Measurements from ENCODE around the gene CREBRF. TPM values are rescaled to one million over a fixed set of nuclear protein-coding genes. Genes with fewer than 3 reads are reported as not detected.
A peak's percentile ranks its signal among the peaks of the same experiment; 100 is the strongest.
"Not testable (repeated sequence)": the region's sequence is repeated elsewhere in the genome, so short reads cannot be mapped to it uniquely, and the experiment has no call there.

Gene CREBRF
- total RNA-seq, 2 experiments from 2014 or later, result 17.1 to 18.7 TPM

- Mint-ChIP-seq H3K9me3 (no peaks in the 10 kb centered on the region), H3K4me3 (no peak overlapping the region), H3K36me3 (ENCODE audit: low read depth) (peaks cover under 1% of the 10 kb centered on the region), H3K27me3 (no peaks in the 10 kb centered on the region), H3K27ac (no peak overlapping the region), H3K4me1 (peaks cover 47% of the 10 kb centered on the region)
- ChIA-PET CTCF (no interaction called here), POLR2A (no interaction called here)
- no peak for DNase-seq
Observed at GRCh38 chr5:173062141-173062540, 6.0 kb downstream of the CREBRF start.

GRCh38 chr5:173065155-173065554, 9.0 kb downstream of the CREBRF start:
- Mint-ChIP-seq H3K27me3 (no peaks in the 10 kb centered on the region), H3K9me3 (no peaks in the 10 kb centered on the region), H3K27ac (peak overlapping the region; percentile 72), H3K36me3 (ENCODE audit: low read depth) (no peaks in the 10 kb centered on the region), H3K4me1 (peaks cover 42% of the 10 kb centered on the region), H3K4me3 (peak overlapping the region; percentile 8)
- POLR2A ChIA-PET, result no interaction called here
- CTCF ChIA-PET, result interaction anchor here (0.7 to 1.3 kb wide), 4 partner anchors 30 to 968 kb away, joined by 3 to 4 read pairs (median 3); no protein-coding TSS in a partner anchor
- DNase-seq, result no peak

DNA sequence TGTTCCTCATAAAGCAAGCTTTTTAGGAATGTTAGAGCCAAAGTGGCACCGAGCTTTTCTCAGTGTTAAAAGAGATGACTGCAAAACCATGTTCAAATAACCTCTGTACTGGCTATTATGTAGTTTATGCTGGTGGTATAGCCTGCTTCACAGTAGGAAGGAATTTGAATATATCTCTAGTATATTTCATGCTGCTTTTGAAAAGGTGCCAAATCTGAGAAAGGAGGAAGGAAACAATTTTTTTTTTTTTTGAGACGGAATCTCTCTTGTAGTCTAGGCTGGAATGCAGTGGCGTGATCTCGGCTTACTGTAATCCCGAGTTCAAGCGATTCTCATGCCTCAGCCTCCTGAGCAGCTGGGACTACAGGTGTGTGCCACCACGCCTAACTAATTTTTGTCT, 13.5 kb downstream of the CREBRF start:
- Mint-ChIP-seq H3K9me3 (no peaks in the 10 kb centered on the region), H3K27ac (no peak overlapping the region), H3K4me1 (peaks cover 25% of the 10 kb centered on the region), H3K27me3 (no peaks in the 10 kb centered on the region), H3K36me3 (ENCODE audit: low read depth) (no peaks in the 10 kb centered on the region), H3K4me3 (no peak overlapping the region)
- no peak for DNase-seq
- POLR2A ChIA-PET, result interaction anchor here (0.6 kb wide), 2 partner anchors 63 to 970 kb away, joined by 3 read pairs; no protein-coding TSS in a partner anchor
- CTCF ChIA-PET, result no interaction called here

- DNase-seq, result no peak
- H3K4me1 Mint-ChIP-seq, result peaks cover 2% of the 10 kb centered on the region
- no peaks in the 10 kb centered on the region for H3K27me3 Mint-ChIP-seq
- ChIA-PET POLR2A (no interaction called here), CTCF (no interaction called here)
- H3K27ac Mint-ChIP-seq, result no peak overlapping the region
- H3K4me3 Mint-ChIP-seq, result no peak overlapping the region
- H3K36me3 Mint-ChIP-seq (ENCODE audit: low read depth), result no peaks in the 10 kb centered on the region
- H3K9me3 Mint-ChIP-seq, result no peaks in the 10 kb centered on the region
Observed at GRCh38 chr5:173075137-173075843, 19.1 kb downstream of the CREBRF start.

DNA sequence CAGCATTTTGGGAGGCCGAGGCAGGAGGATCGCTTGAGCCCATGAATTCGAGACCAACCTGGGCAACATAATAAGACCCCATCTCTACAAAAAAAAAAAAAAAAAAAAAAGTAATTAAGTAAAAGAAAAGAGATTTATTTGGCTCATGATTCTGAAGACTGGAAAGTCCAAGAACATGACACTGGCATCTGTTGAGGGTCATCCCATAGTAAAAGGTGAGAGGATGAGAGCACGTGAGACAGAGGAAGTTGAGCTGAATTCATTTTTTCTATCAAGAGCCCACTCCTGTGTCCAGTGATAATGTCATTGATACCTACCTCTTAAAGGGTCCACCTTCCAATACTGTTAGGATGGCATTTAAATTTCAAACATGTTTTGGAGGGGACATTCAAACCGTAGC, 19.8 kb downstream of the CREBRF start:
- no peaks in the 10 kb centered on the region for H3K27me3 Mint-ChIP-seq
- H3K9me3 Mint-ChIP-seq, result no peaks in the 10 kb centered on the region
- CTCF ChIA-PET, result no interaction called here
- DNase-seq, result no peak
- POLR2A ChIA-PET, result no interaction called here
- no peak overlapping the region for H3K4me3 Mint-ChIP-seq
- H3K4me1 Mint-ChIP-seq, result peaks cover under 1% of the 10 kb centered on the region
- no peak overlapping the region for H3K27ac Mint-ChIP-seq
- peaks cover 4% of the 10 kb centered on the region for H3K36me3 Mint-ChIP-seq (ENCODE audit: low read depth)

GRCh38 chr5:173076471-173076870, 20.3 kb downstream of the CREBRF start:
- H3K36me3 Mint-ChIP-seq (ENCODE audit: low read depth); H3K4me3 Mint-ChIP-seq; H3K4me1 Mint-ChIP-seq; DNase-seq; H3K27ac Mint-ChIP-seq; H3K9me3 Mint-ChIP-seq; H3K27me3 Mint-ChIP-seq; POLR2A ChIA-PET; CTCF ChIA-PET: not testable (repeated sequence)

GRCh38 chr5:173078878-173079277, 22.7 kb downstream of the CREBRF start:
- Mint-ChIP-seq H3K4me1 (no peaks in the 10 kb centered on the region), H3K36me3 (ENCODE audit: low read depth) (peaks cover 14% of the 10 kb centered on the region), H3K27ac (no peak overlapping the region), H3K4me3 (no peak overlapping the region), H3K9me3 (no peaks in the 10 kb centered on the region), H3K27me3 (no peaks in the 10 kb centered on the region)
- DNase-seq, result no peak
- ChIA-PET POLR2A (no interaction called here), CTCF (interaction anchor here (0.6 kb wide), 1 partner anchor 248 kb away, joined by 3 read pairs; no protein-coding TSS in a partner anchor)

DNA sequence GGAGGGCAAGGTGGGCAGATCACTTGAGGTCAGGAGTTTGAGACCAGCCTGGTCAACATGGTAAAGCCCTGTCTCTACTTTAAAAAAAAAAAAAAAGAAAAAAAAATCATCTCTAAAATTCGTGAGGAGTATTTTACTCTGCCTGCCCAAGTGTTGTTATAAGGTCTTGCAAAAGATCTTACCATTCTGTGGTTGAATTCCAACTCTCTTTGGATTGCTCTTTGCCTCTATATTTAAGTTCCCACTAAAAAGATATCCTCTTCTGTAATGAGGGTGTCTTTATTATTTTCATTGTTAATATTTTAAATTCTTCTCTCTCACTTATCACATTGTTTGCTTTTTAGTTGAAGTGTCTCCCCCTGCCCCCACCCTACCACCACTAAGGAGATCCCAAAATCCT, 33.4 kb downstream of the CREBRF start:
- CTCF ChIA-PET, result no interaction called here
- Mint-ChIP-seq H3K9me3 (no peaks in the 10 kb centered on the region), H3K4me3 (no peak overlapping the region), H3K36me3 (ENCODE audit: low read depth) (peaks cover 27% of the 10 kb centered on the region), H3K4me1 (no peaks in the 10 kb centered on the region), H3K27me3 (no peaks in the 10 kb centered on the region), H3K27ac (no peak overlapping the region)
- POLR2A ChIA-PET, result no interaction called here
- no peak for DNase-seq

DNA sequence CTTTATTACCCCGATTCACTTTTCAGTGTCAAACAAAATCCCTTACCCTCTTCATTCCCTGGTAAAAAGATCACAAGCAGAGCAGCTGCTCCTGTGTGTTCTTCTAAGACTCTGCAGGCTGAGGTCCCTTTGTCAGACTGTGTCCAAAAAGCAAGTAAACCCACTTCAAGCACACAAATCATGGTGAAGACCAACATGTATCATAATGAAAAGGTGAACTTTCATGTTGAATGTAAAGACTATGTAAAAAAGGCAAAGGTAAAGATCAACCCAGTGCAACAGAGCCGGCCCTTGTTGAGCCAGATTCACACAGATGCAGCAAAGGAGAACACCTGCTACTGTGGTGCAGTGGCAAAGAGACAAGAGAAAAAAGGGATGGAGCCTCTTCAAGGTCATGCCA, 34.5 kb downstream of the CREBRF start:
- DNase-seq, result no peak
- ChIA-PET POLR2A (no interaction called here), CTCF (no interaction called here)
- no peaks in the 10 kb centered on the region for H3K27me3 Mint-ChIP-seq
- H3K4me1 Mint-ChIP-seq, result no peaks in the 10 kb centered on the region
- peaks cover 26% of the 10 kb centered on the region for H3K36me3 Mint-ChIP-seq (ENCODE audit: low read depth)
- no peak overlapping the region for H3K4me3 Mint-ChIP-seq
- H3K9me3 Mint-ChIP-seq, result no peaks in the 10 kb centered on the region
- H3K27ac Mint-ChIP-seq, result no peak overlapping the region

GRCh38 chr5:173091981-173092380, 35.8 kb downstream of the CREBRF start:
- no peak for DNase-seq
- H3K27me3 Mint-ChIP-seq, result no peaks in the 10 kb centered on the region
- no peak overlapping the region for H3K27ac Mint-ChIP-seq
- POLR2A ChIA-PET, result no interaction called here
- H3K4me1 Mint-ChIP-seq, result no peaks in the 10 kb centered on the region
- peaks cover 19% of the 10 kb centered on the region for H3K36me3 Mint-ChIP-seq (ENCODE audit: low read depth)
- H3K9me3 Mint-ChIP-seq, result no peaks in the 10 kb centered on the region
- CTCF ChIA-PET, result no interaction called here
- H3K4me3 Mint-ChIP-seq, result no peak overlapping the region

- ChIA-PET POLR2A (no interaction called here), CTCF (no interaction called here)
- Mint-ChIP-seq H3K4me1 (no peaks in the 10 kb centered on the region), H3K9me3 (no peaks in the 10 kb centered on the region), H3K27ac (no peak overlapping the region), H3K27me3 (no peaks in the 10 kb centered on the region), H3K4me3 (no peak overlapping the region), H3K36me3 (ENCODE audit: low read depth) (peaks cover 19% of the 10 kb centered on the region)
- DNase-seq, result no peak
Observed at GRCh38 chr5:173093606-173094005, 37.5 kb downstream of the CREBRF start.

GRCh38 chr5:173094012-173094661, 38.0 kb downstream of the CREBRF start:
- Mint-ChIP-seq H3K9me3 (no peaks in the 10 kb centered on the region), H3K4me3 (no peak overlapping the region), H3K36me3 (ENCODE audit: low read depth) (peaks cover 18% of the 10 kb centered on the region), H3K27me3 (no peaks in the 10 kb centered on the region), H3K4me1 (peaks cover 3% of the 10 kb centered on the region), H3K27ac (no peak overlapping the region)
- DNase-seq, result no peak
- ChIA-PET POLR2A (no interaction called here), CTCF (no interaction called here)

GRCh38 chr5:173098787-173099186, 42.6 kb downstream of the CREBRF start:
- no peak overlapping the region for H3K27ac Mint-ChIP-seq
- DNase-seq, result no peak
- no peak overlapping the region for H3K4me3 Mint-ChIP-seq
- ChIA-PET POLR2A (no interaction called here), CTCF (no interaction called here)
- H3K27me3 Mint-ChIP-seq, result no peaks in the 10 kb centered on the region
- peaks cover 8% of the 10 kb centered on the region for H3K4me1 Mint-ChIP-seq
- peaks cover 29% of the 10 kb centered on the region for H3K36me3 Mint-ChIP-seq (ENCODE audit: low read depth)
- H3K9me3 Mint-ChIP-seq, result peaks cover 9% of the 10 kb centered on the region

DNA sequence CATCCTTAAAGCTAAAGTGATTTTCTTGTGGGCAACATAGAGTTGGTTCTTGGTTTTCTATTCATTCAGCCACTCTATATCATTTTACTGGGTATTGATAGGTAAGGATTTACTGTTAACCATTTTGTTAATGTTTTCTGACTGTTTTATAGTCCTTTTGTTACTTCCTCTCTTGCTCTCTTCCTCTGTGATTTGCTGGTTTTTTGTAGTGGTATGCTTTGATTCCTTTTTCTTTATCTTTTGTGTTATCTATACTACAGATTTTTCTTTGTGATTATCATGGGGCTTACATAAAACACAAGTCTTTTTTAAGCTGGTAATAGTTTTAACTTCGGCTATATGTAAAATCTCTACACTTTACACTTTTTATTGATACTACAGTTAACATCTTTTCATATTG, 43.3 kb downstream of the CREBRF start:
- ChIA-PET POLR2A (no interaction called here), CTCF (interaction anchor here (1.7 kb wide), 1 partner anchor 28 kb away, joined by 4 read pairs; no protein-coding TSS in a partner anchor)
- peaks cover 8% of the 10 kb centered on the region for H3K4me1 Mint-ChIP-seq
- no peak overlapping the region for H3K27ac Mint-ChIP-seq
- H3K4me3 Mint-ChIP-seq, result no peak overlapping the region
- DNase-seq, result no peak
- H3K9me3 Mint-ChIP-seq, result peaks cover 9% of the 10 kb centered on the region
- H3K27me3 Mint-ChIP-seq, result no peaks in the 10 kb centered on the region
- peaks cover 27% of the 10 kb centered on the region for H3K36me3 Mint-ChIP-seq (ENCODE audit: low read depth)

All from activated CD4-positive, alpha-beta T cell treated with anti-CD3 and anti-CD28 coated beads, Interleukin-2, amount 10 ng/mL, durations not matched to agents 7 days and 5 days (primary cell).